Measurements from ENCODE around the gene ADCK2.

ADCK2 gene

DNA sequence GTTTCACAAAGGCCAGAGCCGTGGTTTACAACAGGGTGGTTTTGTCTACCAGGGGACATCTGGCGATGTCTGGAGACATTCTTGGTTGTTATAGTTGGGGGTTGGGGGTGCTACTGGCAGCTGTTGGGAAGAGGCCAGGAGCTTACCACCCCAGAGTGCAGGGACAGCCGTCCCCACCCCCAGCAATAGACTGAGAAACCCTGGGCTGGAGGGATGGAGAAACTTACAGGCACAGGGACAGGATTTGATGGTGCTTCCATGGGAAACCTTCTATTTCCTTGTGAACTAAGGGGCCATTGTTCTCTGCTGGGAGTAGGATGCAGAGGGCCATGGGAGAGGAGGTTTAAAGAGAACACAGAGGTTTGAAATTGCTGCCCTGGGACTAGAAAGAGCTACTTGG is 10.9 kb downstream of the ADCK2 start:
- TF ChIP-seq, protein P1, sequence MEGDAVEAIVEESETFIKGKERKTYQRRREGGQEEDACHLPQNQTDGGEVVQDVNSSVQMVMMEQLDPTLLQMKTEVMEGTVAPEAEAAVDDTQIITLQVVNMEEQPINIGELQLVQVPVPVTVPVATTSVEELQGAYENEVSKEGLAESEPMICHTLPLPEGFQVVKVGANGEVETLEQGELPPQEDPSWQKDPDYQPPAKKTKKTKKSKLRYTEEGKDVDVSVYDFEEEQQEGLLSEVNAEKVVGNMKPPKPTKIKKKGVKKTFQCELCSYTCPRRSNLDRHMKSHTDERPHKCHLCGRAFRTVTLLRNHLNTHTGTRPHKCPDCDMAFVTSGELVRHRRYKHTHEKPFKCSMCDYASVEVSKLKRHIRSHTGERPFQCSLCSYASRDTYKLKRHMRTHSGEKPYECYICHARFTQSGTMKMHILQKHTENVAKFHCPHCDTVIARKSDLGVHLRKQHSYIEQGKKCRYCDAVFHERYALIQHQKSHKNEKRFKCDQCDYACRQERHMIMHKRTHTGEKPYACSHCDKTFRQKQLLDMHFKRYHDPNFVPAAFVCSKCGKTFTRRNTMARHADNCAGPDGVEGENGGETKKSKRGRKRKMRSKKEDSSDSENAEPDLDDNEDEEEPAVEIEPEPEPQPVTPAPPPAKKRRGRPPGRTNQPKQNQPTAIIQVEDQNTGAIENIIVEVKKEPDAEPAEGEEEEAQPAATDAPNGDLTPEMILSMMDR (IDR thresholded peaks at IDR 0.05; ENCODE audit: low read depth, low read length), result no peak
- H3K4me3 ChIP-seq (ENCODE audit: low read depth, low read length), result no peak overlapping the region

DNA sequence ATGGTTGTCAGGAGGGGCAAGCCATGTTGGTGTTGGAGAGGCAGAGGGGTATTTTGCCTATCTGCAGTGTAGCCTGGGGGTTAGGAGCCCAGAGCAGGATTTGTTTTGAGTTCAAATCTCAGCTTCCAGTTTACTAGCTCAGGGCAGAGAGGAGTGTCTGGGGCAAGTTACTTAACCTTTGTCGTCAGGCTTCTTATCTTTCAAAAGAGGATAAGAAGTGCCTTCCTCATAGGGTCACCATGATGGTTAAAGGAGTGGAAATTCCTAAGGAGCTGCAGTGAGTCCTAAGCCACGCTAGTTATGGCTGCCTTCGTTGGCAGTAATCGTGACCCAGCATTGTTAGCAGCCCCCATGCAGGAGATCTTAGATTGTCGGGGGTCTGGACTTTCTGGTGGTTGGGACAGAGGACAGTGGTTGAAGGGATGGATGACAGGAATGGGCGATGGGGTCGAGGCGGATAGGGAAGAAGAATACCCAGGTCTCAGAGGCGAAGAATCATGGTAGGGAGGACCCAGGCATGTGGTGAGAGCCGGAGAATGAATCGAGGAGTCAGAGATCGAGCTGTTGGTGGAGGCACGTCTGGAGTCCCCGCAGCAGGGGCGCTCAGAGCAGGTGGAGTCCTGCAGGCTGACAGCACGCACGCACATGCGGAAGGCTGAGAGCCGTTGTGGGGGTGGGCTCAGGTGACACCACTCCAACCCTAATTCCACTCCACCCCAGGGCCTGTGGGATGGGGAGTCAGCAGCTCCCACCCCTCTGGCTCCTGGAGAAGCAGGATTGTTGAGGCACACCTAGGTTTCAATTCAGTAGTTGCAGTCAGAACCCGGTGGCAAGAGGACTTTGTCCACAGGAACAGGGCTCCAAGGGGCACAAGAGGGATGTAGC is 11.6 kb downstream of the ADCK2 start:
- H3K4me3 ChIP-seq (ENCODE audit: low read depth, low read length), result no peak overlapping the region
- TF ChIP-seq, protein P1 (IDR thresholded peaks at IDR 0.05; ENCODE audit: low read depth, low read length), result no peak

DNA sequence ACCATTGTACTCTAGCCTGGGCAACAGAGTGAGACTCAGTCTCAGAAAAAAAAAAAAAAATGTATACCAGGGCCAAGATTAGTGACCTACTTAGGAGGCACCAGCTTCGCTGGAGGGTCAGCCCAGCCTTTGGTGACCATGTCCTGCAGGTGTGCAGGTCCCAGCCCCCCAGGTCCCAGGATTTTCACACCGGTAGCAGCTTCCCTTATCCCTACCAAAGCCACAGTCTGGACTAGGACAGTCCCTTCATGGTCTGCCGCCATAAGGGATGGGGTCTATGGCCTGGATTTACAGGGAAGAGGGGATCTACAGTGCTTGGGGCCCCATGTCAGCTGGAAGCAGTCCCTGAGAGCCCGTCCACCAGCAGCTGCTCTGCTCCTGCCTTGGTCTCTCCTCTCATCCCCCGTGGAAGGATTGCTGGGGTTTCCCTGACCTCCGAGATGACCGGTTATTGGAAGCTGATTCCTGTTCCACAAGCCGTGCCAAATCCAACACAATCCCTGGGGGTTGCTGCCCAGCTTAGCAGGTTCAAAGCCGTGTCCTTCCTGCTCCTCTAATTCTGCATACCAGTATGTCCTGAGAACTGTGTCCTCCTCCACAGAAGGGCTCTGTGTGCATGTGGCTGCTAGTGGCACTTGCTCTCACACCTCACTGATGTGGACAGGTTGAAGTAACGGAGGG is 12.8 kb downstream of the ADCK2 start:
- H3K4me3 ChIP-seq (ENCODE audit: low read depth, low read length), result no peak overlapping the region
- TF ChIP-seq, protein P1 (IDR thresholded peaks at IDR 0.05; ENCODE audit: low read depth, low read length), result no peak

DNA sequence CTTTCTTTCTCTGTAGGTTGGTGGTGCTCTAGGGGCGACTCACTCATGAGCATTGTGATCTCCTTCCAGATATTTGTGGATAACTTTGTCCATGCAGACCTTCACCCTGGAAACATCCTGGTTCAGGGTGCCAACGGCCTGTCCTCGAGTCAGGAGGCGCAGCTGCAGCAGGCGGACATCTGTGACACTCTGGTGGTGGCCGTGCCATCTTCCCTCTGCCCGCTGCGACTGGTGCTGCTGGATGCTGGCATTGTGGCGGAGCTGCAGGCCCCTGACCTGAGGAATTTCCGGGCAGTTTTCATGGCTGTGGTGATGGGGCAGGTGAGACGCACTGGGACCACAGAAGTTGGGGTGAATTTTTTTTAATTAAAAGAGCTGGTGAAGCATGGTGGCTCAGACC is 14.2 kb downstream of the ADCK2 start:
- TF ChIP-seq, protein P1 (IDR thresholded peaks at IDR 0.05; ENCODE audit: low read depth, low read length), result no peak
- H3K4me3 ChIP-seq (ENCODE audit: low read depth, low read length), result no peak overlapping the region

DNA sequence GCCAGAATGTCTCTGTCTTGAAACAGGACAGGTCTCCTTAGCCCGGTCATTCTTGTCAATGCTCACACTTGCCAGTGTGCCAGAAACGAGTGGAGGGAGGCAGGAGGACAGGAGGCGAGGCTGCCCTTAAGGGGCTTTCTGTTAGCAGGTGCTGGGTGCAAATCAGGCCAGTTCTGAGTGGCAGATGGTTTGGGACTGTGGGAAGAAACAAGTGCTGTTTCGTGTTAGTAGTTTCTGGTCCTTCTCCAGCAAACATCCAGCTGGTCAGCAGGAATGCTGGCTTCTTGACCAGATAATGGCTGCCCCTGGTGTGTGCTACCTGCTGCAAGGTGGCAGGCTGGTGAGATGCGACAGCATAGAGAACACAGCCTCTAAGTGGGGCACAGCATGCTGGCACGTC is 15.6 kb downstream of the ADCK2 start:
- TF ChIP-seq, protein P1 (IDR thresholded peaks at IDR 0.05; ENCODE audit: low read depth, low read length), result no peak
- no peak overlapping the region for H3K4me3 ChIP-seq (ENCODE audit: low read depth, low read length)

DNA sequence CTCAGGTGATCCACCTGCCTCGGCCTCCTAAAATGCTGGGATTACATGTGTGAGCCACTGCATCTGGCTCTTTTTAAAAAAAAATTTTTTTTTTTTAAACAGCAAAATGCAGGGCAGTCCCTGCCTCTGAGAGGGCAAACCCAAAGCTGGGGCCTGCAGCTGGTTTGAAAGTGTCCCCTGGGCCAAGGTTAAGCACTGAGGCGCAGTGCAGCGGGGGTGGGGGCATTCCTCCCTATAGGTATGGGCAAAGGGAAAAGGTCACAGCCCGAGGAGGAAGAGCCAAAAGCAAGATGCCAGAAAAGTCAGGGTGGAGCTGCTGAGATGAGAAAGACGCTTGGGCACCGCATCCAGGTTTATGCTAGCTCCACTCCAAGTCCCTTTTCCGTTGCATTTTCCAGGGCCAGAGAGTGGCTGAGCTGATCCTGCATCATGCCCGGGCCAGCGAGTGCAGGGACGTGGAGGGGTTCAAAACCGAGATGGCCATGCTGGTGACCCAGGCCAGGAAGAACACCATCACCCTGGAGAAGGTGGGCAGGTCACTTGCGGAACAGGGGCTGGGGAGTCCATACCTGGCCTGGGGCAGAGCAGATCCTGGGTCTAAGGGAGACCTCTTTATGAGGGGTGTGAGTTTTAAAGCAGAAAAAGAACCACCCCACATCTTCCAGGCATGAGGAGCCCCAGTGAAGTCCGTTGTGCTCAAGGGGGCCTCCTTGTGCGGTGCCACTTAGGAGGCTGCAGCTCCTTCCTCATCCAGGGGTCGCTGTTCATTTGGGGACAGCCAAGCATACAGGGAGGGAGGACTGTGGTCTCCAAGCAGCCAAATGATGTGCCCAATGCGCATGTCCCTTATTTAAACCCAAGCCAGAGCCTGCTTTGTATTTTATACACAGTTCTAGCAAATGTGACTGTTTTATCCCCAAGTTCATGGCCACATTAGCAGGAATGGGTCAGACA is 16.7 kb downstream of the ADCK2 start:
- no peak overlapping the region for H3K4me3 ChIP-seq (ENCODE audit: low read depth, low read length)
- TF ChIP-seq, protein P1 (IDR thresholded peaks at IDR 0.05; ENCODE audit: low read depth, low read length), result no peak
